Globus pallidus (tissue), 1 donor: ENCODE measurements around the gene RBM47.
A peak's percentile ranks its signal among the peaks of the same experiment; 100 is the strongest.
"Not testable (repeated sequence)": the region's sequence is repeated elsewhere in the genome, so short reads cannot be mapped to it uniquely, and the experiment has no call there.

Experiments used
- DNase-seq: peaks from one replicate; pipeline ENCODE4 v3.0.0-alpha.2; 2015; ENCODE audit warnings: low spot score

The RBM47 gene

GRCh38 chr4:40562208-40562607 lies 67.5 kb downstream of the RBM47 start:
- DNase-seq, result no peak

GRCh38 chr4:40561543-40562177 lies 68.0 kb downstream of the RBM47 start:
- DNase-seq, result not testable (repeated sequence)

- DNase-seq, result peak; percentile 12
These were observed 69.8 kb downstream of the RBM47 start for GRCh38 chr4:40559585-40560465.

- no peak for DNase-seq
These were observed 71.9 kb downstream of the RBM47 start for GRCh38 chr4:40557736-40558135.

GRCh38 chr4:40555176-40555900 lies 74.3 kb downstream of the RBM47 start:
- DNase-seq, result no peak

- not testable (repeated sequence) for DNase-seq
These were observed 75.0 kb downstream of the RBM47 start for GRCh38 chr4:40554641-40555040.

GRCh38 chr4:40553995-40554394 lies 75.7 kb downstream of the RBM47 start:
- peak; percentile 34 for DNase-seq

- no peak for DNase-seq
These were observed 77.1 kb downstream of the RBM47 start for GRCh38 chr4:40552536-40552935.

- DNase-seq, result not testable (repeated sequence)
These were observed 78.0 kb downstream of the RBM47 start for GRCh38 chr4:40551568-40552136.

- peak; percentile 12 for DNase-seq
These were observed 78.7 kb downstream of the RBM47 start for GRCh38 chr4:40550948-40551462.

- DNase-seq, result no peak
These were observed 79.5 kb downstream of the RBM47 start for GRCh38 chr4:40550196-40550595.

- DNase-seq, result no peak
These were observed 81.4 kb downstream of the RBM47 start for GRCh38 chr4:40548256-40548655.

GRCh38 chr4:40547789-40548132 lies 81.9 kb downstream of the RBM47 start:
- DNase-seq, result no peak

- no peak for DNase-seq
These were observed 82.5 kb downstream of the RBM47 start for GRCh38 chr4:40546969-40547788.

GRCh38 chr4:40546506-40546905 lies 83.2 kb downstream of the RBM47 start:
- DNase-seq, result no peak

- DNase-seq, result not testable (repeated sequence)
These were observed 84.2 kb downstream of the RBM47 start for GRCh38 chr4:40545487-40545886.

- DNase-seq, result no peak
These were observed 85.4 kb downstream of the RBM47 start for GRCh38 chr4:40544221-40544620.

- no peak for DNase-seq
These were observed 88.9 kb downstream of the RBM47 start for GRCh38 chr4:40540800-40541199.

GRCh38 chr4:40536032-40536431 lies 93.6 kb downstream of the RBM47 start:
- no peak for DNase-seq

GRCh38 chr4:40531636-40532023 lies 98.0 kb downstream of the RBM47 start:
- DNase-seq, result no peak

GRCh38 chr4:40530961-40531635 lies 98.6 kb downstream of the RBM47 start:
- no peak for DNase-seq
